Measurements from ENCODE around the gene BMP8A.

The BMP8A gene

DNA sequence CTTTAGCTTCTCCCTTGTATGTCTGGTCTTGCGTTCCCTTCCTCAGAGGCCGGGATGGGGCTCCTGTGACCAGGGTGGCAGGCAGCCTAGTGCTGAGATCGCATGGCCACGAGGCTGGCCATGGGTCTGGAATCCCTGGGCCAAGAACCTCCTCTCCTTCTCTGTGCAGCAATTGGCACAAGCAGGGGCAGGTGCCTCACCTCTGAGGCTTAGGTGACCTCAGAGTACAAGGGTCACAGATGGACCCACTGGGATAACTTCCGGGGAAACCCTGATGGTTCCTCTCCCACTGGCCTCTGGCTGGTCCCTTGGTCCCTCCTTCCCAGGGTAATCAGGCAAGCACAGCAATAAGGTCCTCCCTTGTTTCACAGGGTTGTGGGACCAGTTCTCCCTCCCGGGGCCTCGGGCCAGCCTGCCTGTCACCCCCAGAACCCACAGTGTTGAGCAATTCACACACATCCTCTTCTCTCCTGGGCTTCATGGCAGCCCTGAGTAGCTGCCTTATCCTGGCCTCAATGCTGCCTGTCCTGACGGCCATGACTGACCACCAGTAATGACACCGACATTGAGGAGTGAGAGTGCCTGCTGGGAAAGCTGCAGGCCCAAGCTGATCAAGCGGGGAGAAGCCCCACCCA is 38.6 kb downstream of the BMP8A start:
- DNase-seq: no peak

- DNase-seq: no peak
Measured at GRCh38 chr1:39531526-39531925, 40.1 kb downstream of the BMP8A start.

DNA sequence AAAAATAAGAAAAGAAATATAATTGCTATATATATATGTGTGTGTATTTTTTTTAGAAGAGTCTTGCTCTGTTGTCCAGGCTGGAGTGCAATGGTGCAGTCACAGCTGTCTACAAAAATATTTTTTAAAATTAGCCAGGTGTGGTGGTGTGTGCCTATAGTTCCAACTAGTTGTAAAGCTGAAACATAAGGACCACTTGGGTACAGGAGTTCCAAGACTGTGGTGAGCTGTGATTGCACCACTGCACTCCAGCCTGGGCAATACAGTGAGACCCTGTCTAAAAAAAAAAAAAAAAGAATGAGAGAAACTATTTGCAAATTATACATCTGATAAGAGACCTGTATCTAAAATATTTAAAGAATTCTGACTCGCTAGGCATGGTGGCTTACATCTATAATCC is 42.0 kb downstream of the BMP8A start:
- no peak for DNase-seq

DNA sequence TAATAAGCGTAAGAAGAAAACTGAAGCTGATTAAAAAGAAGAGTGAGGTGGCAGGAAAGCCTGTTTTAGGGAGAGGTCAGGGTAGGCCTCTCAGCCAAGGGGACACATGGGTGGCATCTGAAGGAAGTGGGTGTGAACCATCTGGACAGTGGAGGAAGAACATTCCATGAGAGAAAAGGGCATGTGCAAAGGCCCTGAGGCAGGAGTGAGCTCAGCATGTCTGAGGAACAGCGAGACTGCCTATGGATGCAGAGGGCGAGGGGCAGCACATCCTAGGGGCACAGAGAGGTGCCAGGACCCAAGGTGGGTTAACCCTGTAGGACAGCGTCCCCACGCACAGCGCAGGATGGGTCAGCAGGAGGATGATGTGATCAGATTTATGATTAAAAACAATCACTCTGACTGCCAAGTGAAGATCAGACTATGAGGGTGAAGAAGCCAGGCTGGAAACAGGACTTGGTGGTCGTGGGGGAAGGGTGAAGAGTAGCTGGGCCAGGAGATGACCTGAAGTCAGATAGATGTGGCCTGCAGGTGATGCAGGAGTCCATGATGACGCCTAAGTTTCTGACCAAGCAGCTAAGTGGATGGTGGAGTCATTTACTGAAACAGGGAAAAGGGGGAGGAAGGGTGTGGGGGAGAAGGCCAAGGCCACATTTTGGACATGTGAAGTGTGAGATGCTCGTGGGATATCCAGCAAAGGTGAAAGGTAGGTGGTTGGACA is 47.3 kb downstream of the BMP8A start:
- no peak for DNase-seq

DNA sequence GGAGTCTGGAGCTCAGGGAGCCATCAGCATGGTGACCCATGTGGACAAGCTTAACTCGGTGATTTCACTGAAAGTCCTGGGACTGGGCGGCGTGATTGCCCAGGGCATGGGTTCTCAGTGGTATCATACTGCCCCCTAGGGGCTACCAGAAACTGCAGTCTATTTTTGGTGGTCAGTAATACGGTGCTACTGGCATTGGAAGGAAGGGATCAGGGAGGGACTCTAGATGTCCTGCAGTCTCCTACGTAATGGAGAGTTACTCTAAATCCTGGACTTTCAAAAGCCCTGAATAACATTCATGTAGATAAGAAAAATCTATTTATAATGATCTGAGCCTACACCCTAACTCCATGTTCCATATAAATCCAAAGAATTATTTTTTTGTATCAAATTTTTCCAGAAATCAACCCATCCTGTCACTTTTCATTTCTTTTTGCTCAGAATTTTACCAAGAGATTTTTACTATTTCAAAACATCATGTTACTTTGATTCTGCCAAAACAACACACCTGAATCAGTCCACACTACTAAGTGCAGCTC is 47.9 kb downstream of the BMP8A start:
- peak; percentile 67 for DNase-seq

- DNase-seq: peak; percentile 17
Measured at GRCh38 chr1:39540504-39541031, 49.1 kb downstream of the BMP8A start.

- DNase-seq: no peak
Measured at GRCh38 chr1:39542924-39543323, 51.5 kb downstream of the BMP8A start.

- no peak for DNase-seq
Measured at GRCh38 chr1:39544327-39544726, 52.9 kb downstream of the BMP8A start.

DNA sequence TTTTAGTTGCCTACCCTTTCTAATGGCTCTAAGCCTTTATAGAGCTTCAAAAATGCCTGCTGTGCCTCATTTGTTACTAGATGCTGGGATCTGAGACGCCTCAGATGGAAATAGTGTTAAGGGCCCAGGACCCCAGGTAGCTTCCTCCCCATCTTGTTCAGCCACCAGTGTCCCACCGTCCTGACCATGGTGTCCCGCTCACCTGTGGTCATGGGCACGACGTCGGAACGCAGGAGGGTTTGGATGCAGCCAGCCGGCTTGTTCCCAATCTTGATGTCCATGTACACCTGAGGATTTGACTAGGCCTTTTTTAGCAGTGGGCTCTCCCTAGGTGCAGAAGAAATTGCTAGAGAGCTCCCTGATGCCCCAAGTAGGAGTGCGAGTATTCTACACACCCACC is 54.1 kb downstream of the BMP8A start:
- no peak for DNase-seq

DNA sequence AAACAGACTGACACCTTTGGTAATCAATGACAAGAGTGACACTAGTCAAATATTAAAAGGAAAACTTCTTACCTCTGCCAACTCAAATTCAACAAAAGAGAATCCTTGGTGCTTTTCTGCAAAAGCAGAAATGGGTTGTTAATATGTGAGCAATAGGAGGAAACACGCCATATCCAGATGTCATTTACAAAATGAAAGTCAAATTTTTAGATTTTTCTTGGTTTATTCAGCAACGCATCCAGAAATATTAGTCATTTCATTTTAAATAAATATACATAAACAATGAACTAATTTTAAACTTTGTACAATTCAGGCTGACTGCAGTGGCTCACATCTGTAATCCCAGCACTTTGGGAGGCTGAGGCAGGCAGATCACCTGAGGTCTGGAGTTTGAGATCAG is 62.8 kb downstream of the BMP8A start:
- DNase-seq: no peak

- DNase-seq: no peak
Measured at GRCh38 chr1:39561279-39561678, 69.8 kb downstream of the BMP8A start.

- DNase-seq: no peak
Measured at GRCh38 chr1:39562886-39563285, 71.5 kb downstream of the BMP8A start.

DNA sequence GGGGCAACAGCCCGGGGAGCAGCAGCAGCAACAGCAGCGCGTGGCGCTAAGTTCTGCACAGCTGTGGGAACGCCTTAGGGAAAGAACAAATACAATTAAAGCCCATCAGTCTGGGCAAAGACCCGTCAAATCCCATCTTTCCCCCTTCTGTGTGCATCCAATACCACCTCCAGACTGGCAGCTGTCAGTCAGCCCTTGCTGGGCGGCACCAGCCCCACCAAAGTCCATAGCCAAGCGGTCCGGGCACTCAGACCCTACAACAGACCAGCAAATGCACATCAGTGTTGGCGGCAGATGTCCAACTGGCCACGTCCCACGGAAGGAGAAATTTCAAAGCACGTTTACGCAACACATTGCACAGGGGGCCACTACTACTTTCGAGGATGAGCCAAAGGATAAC is 72.2 kb downstream of the BMP8A start:
- no peak for DNase-seq

GRCh38 chr1:39564340-39564739 is 72.9 kb downstream of the BMP8A start:
- DNase-seq: no peak

GRCh38 chr1:39564941-39565340 is 73.5 kb downstream of the BMP8A start:
- no peak for DNase-seq

- DNase-seq: no peak
Measured at GRCh38 chr1:39566441-39567137, 75.2 kb downstream of the BMP8A start.

GRCh38 chr1:39567302-39567701 is 75.9 kb downstream of the BMP8A start:
- no peak for DNase-seq

DNA sequence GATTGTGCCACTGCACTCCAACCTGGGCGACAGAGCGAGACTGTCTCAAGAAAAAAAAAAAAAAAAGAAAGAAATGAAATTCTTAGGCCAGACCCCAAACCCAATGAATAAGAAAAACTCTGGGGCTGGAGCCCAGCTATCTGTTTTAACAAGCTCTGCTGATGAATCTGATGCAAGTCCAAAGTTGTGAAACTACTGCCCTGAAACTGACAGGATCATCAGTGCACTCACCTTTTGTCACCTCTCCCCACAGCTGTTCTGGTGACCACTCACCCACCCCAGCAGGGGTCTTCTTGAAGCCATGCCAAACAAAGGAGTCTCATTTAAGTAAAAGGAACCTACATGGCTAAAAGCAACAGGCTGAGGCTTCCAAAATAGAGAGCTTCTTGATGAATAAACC is 76.8 kb downstream of the BMP8A start:
- no peak for DNase-seq

- no peak for DNase-seq
Measured at GRCh38 chr1:39569034-39569433, 77.6 kb downstream of the BMP8A start.

GRCh38 chr1:39570477-39571177 is 79.2 kb downstream of the BMP8A start:
- DNase-seq: no peak

GRCh38 chr1:39571178-39571483 is 79.7 kb downstream of the BMP8A start:
- no peak for DNase-seq

GRCh38 chr1:39572379-39573096 is 81.1 kb downstream of the BMP8A start:
- no peak for DNase-seq

- DNase-seq: no peak
Measured at GRCh38 chr1:39573097-39573465, 81.6 kb downstream of the BMP8A start.

Data from CD4-positive, alpha-beta T cell treated with Interleukin-12 subunit alpha and Interleukin-12 subunit beta, for 1 hour (primary cell).